22Rv1 (cell line): ENCODE results near the gene STK39.

Experiments
- ZFX ChIP-seq: fragments of 450-650 bp; IDR thresholded peaks from 2 replicates; pipeline ENCODE4 v1.6.1; 2017; ENCODE audit warnings: antibody characterized with exemption, borderline replicate concordance
- TF ChIP-seq, protein P1 (sequence below): fragments of 450-650 bp; IDR thresholded peaks from 2 replicates; pipeline ENCODE4 v1.5.1; 2017; ENCODE audit warnings: mild to moderate bottlenecking

DNA sequence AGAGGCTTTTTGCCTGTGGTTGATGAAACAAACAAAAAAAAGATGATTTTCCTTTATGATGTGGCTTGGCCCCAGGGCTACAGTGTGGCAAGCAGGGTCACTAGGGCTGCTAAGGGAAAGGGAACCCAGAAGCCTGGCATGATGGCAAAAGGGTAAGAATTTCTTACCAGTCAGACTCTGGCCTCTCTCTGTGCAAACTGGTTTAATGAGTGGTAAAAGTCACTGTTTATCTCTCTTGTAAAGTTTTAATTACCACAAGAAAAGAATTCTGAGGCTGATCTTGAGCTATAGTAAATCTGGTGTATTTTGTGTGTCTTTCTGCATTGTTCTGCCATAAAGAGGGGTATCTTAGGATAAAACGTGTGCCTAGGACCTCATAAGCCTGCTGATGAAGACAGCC is 275.4 kb downstream of the STK39 start:
- TF ChIP-seq, protein P1, sequence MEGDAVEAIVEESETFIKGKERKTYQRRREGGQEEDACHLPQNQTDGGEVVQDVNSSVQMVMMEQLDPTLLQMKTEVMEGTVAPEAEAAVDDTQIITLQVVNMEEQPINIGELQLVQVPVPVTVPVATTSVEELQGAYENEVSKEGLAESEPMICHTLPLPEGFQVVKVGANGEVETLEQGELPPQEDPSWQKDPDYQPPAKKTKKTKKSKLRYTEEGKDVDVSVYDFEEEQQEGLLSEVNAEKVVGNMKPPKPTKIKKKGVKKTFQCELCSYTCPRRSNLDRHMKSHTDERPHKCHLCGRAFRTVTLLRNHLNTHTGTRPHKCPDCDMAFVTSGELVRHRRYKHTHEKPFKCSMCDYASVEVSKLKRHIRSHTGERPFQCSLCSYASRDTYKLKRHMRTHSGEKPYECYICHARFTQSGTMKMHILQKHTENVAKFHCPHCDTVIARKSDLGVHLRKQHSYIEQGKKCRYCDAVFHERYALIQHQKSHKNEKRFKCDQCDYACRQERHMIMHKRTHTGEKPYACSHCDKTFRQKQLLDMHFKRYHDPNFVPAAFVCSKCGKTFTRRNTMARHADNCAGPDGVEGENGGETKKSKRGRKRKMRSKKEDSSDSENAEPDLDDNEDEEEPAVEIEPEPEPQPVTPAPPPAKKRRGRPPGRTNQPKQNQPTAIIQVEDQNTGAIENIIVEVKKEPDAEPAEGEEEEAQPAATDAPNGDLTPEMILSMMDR = no peak
- no peak for TF ChIP-seq ZFX
